Measurements from ENCODE around the gene SMYD3. TPM values are rescaled to one million over a fixed set of nuclear protein-coding genes. Genes with fewer than 3 reads are reported as not detected.

The SMYD3 gene
- total and polyA plus RNA-seq, 2 of the 4 experiments (the other 2 are of a cell fraction) = 26.5 to 37.6 TPM

- WGBS, 2 experiments (ENCODE audit: extremely low coverage in 2 of 2, insufficient read length in 1 of 2) = 81% methylated on average over 4 of the region's 8 CpGs; no CpG with 5 or more reads in 1 of the 2 experiments
- no peak overlapping the region for H2BK120ac ChIP-seq (ENCODE audit: low read depth, low read length)
- H4K91ac ChIP-seq (ENCODE audit: insufficient read depth, low read depth, low read length) = no peak overlapping the region
- H3K9ac ChIP-seq (ENCODE audit: low read depth, low read length) = no peak overlapping the region
- H2BK5ac ChIP-seq (ENCODE audit: low read depth, low read length, poor library complexity, severe bottlenecking) = no peak overlapping the region
- CTCF ChIA-PET = no interaction called here
- H3K36me3 ChIP-seq (ENCODE audit: control insufficient read depth, insufficient read depth, low read length) = no peaks in the 10 kb centered on the region
- intact Hi-C loops (cut with micrococcal nuclease) = no loop called here
- H2AFZ ChIP-seq (replicated peaks; ENCODE audit: low read length, poor library complexity) = no peak overlapping the region
- H2BK15ac ChIP-seq (ENCODE audit: low read depth, low read length) = no peak overlapping the region
- no peak overlapping the region for H3K4me2 ChIP-seq (ENCODE audit: low read depth, low read length)
- no peak overlapping the region for H2AK9ac ChIP-seq (replicated peaks; ENCODE audit: low read depth, low read length, poor library complexity)
- no peaks in the 10 kb centered on the region for H3K9me3 ChIP-seq (ENCODE audit: control insufficient read depth, insufficient read depth, low read length)
- H2AK5ac ChIP-seq (ENCODE audit: low read depth, low read length) = no peak overlapping the region
- H3K4ac ChIP-seq (ENCODE audit: low read depth, low read length) = no peak overlapping the region
- TF ChIP-seq NFE2L2 (IDR thresholded peaks at IDR 0.05; ENCODE audit: low read depth, low read length) (no peak), BHLHE40 (IDR thresholded peaks at IDR 0.05; ENCODE audit: low read depth, low read length) (no peak)
- ATAC-seq (ENCODE audit: low read depth) (no peak), DNase-seq (no peak)
- H3K9me1 ChIP-seq (ENCODE audit: insufficient read depth, low read length) = no peaks in the 10 kb centered on the region
- no TSS peak for BruUV-seq (replicated peaks)
- H2BK20ac ChIP-seq (ENCODE audit: low read depth, low read length) = no peak overlapping the region
- no peak overlapping the region for H3K56ac ChIP-seq (ENCODE audit: extremely low read depth, insufficient read depth, low read length)
- dilution Hi-C loops (cut with HindIII; ENCODE audit: low sequenced_read_pairs, unreplicated experiment) = no loop called here
- H4K8ac ChIP-seq (ENCODE audit: low read depth in 2 of 2, low read length in 2 of 2) = no peak overlapping the region
- H3K27me3 ChIP-seq (ENCODE audit: control insufficient read depth, insufficient read depth, low read length) = no peaks in the 10 kb centered on the region
- no peak overlapping the region for H3K27ac ChIP-seq (ENCODE audit: insufficient read depth, low read length)
- no peak overlapping the region for H3K18ac ChIP-seq (ENCODE audit: low read depth, low read length)
- no peak overlapping the region for H3K23ac ChIP-seq (ENCODE audit: low read depth, low read length)
- no peak overlapping the region for H3K14ac ChIP-seq (replicated peaks; ENCODE audit: low read depth, low read length)
- no peaks in the 10 kb centered on the region; the same call in 1 of the 2 replicates for H3K4me1 ChIP-seq (ENCODE audit: control insufficient read depth, insufficient read depth, low read length)
- H3K4me3 ChIP-seq (ENCODE audit: insufficient read depth, low read depth, low read length) = no peak overlapping the region
- H4K5ac ChIP-seq (ENCODE audit: low read depth, low read length) = no peak overlapping the region
- POLR2A ChIA-PET (ENCODE audit: unreplicated experiment) = no interaction called here
- H3K79me1 ChIP-seq (ENCODE audit: low read depth in 1 of 2, low read length in 2 of 2) = peaks cover 0 to 3% of the 10 kb centered on the region in 2 experiments; a peak in 1 of 4 replicates
- H4K20me1 ChIP-seq (ENCODE audit: insufficient read depth, low read length) = no peaks in the 10 kb centered on the region
- in situ Hi-C loops (cut with MboI; ENCODE audit: low sequenced_read_pairs) = no loop called here
Measured at GRCh38 chr1:246293366-246294121, 213.5 kb downstream of the SMYD3 start.
